Lower leg skin (tissue), 4 donors: Measurements from ENCODE around the gene VSIG10. TPM values are rescaled to one million over a fixed set of nuclear protein-coding genes. Genes with fewer than 3 reads are reported as not detected.

Experiments
- DNase-seq, 2 donors: peaks; one replicate each; pipeline ENCODE4 v3.0.0-alpha.2; 2019; ENCODE audit warnings: low spot score in 2 of 2
- H3K4me3 ChIP-seq: fragments of 200-600 bp; sonication (generic); 2 replicates; pipeline ENCODE4 v1.5.1; 2017; ENCODE audit warnings: mild to moderate bottlenecking, low read depth; ENCODE audit not compliant: poor library complexity, severe bottlenecking
- POLR2A ChIP-seq, 2 donors: fragments of 450-650 bp; IDR thresholded peaks; one replicate each; pipeline ENCODE4 v1.6.1; 2016 to 2017; ENCODE audit warnings: antibody characterized with exemption in 2 of 2, mild to moderate bottlenecking in 1 of 2, moderate library complexity in 1 of 2
- WGBS, 2 donors: methylation state at CpG; one replicate each; pipeline ENCODE4 v1.1.5; 2018; 5-methylcytosine and 5-hydroxymethylcytosine counted together
- intact Hi-C: fragments of 100-400 bp; cut with DNase I; formaldehyde crosslinking; loops from one replicate; pipeline ENCODE4 v1.15.0; 2023; ENCODE audit warnings: low total_unique reads
- total RNA-seq, 4 donors: library from RNA; depleted of rRNA; stranded (reverse); fragments of >200 nt; gene quantifications; one replicate each; pipeline ENCODE4 v1.1.0, GENCODE V29; 2016
- TF ChIP-seq, protein P1 (sequence below), 3 donors: fragments of 450-650 bp; IDR thresholded peaks; one replicate each; pipeline ENCODE4 v1.5.1; 2016; ENCODE audit warnings: antibody characterized with exemption in 3 of 3, mild to moderate bottlenecking in 3 of 3, moderate library complexity in 2 of 3

The VSIG10 gene
- total RNA-seq, 4 donors from 2014 or later: 17.1 to 40.1 (median 29.4) TPM

DNA sequence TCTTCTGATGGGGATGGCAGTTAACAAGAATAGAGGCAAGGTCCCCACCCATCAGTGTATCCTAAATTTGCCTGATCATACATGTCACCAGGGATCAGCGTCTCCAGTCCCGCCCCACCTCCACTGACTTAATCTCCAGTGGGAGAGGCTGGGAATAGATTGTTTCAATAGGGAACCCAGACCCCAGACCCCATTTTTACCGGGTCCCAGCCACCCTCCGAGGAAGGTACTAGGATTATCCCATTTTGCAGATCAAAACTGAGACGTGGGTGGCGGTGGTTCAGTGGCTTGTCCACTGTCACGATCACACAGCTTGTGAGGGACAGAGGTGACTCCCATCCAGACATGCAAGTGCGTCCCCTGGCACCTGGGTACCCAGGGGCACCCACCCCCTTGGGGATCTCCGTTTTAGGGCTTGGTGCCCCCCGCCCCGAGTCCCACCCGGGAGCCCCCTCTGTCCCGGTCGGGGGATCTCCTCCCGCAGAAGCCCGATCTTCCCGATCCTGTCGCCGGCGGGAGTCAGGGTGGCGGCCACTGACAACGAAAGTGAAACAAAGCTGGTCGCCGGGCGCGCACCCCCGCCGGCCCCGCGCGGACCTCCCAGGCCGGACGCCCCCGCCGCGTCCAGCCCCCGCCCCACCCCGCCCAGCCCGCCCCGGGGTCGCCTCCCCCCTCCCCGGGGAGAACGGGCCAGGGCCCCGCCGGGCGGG is 43.4 kb downstream of the VSIG10 start:
- TF ChIP-seq, protein P1, sequence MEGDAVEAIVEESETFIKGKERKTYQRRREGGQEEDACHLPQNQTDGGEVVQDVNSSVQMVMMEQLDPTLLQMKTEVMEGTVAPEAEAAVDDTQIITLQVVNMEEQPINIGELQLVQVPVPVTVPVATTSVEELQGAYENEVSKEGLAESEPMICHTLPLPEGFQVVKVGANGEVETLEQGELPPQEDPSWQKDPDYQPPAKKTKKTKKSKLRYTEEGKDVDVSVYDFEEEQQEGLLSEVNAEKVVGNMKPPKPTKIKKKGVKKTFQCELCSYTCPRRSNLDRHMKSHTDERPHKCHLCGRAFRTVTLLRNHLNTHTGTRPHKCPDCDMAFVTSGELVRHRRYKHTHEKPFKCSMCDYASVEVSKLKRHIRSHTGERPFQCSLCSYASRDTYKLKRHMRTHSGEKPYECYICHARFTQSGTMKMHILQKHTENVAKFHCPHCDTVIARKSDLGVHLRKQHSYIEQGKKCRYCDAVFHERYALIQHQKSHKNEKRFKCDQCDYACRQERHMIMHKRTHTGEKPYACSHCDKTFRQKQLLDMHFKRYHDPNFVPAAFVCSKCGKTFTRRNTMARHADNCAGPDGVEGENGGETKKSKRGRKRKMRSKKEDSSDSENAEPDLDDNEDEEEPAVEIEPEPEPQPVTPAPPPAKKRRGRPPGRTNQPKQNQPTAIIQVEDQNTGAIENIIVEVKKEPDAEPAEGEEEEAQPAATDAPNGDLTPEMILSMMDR (IDR thresholded peaks at IDR 0.05): no peak
- TF ChIP-seq POLR2A (IDR thresholded peaks at IDR 0.05): no peak
- intact Hi-C loops: no loop called here
- WGBS, 2 donors: 0 to 3% methylated on average over 8 to 14 of the region's 46 CpGs
- peak; percentile 25 to 89 for DNase-seq
- peak overlapping the region; percentile 49 for H3K4me3 ChIP-seq

DNA sequence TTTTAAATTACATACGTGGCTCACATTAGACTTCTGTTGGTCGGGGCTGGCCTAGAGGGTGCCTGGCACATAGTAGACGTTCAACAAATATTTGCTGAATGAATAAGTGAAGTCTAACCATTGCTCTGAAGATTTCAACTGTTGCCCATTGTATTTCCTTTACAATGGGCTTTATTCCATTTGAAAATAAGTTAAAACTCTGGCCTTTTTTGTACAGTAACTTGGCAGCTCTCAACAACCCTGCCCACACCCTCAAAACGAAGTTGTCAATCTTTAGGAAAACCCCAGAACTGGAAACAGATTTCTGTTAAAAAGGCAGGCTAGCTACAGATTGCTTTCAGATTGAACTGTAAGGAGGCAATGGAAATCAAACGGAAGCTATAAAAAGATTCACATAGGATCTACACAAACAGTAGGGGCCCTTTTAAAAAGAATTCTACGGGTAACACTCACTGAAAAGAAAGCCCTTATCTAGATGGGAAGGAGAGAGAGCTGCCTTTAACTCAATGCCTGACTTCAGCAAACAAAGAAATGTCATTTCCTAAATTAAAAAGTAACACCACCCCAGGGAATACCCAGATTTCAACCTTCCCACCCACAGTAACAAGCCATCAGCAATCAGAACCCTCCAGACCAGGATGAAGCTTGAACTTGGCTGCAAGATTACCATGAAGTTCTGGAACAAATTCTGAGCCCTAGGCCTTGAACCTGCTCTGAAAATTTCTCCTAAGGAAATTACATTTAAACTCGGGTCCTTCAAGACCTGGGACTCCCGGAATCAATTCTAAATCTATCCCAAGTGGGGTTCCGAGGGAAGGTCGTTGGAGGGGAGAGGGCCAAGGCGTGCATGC is 44.2 kb downstream of the VSIG10 start:
- TF ChIP-seq, protein P1 (IDR thresholded peaks at IDR 0.05): no peak
- TF ChIP-seq POLR2A (IDR thresholded peaks at IDR 0.05): no peak
- peak overlapping the region; percentile 49 for H3K4me3 ChIP-seq
- WGBS, 2 donors: 12 to 15% methylated on average over 11 of the region's 11 CpGs
- no peak for DNase-seq
- intact Hi-C loops: no loop called here

DNA sequence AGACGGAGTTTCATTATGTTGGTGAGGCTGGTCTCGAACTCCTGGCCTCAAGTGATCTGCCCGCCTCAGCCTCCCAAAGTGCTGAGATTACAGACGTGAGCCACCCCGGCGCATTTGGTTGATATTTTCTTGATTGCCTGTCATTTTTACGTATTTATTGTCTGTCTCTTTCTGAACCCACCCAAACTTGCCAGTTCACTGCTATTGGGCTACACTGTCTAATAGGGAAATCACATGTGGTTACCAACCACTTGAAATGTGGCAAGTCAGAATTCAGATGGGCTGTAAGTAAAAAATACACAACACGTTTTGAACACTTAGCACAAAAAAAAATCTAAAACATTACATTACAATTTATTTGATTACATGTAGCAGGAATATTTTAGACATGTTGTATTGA is 44.9 kb downstream of the VSIG10 start:
- WGBS, 2 donors: 88 to 90% methylated on average over 8 of the region's 8 CpGs
- no peak overlapping the region for H3K4me3 ChIP-seq
- intact Hi-C loops: no loop called here
- peak in 1 of 2 donors; percentile 42 for DNase-seq
- TF ChIP-seq POLR2A (IDR thresholded peaks at IDR 0.05): no peak
- TF ChIP-seq, protein P1 (IDR thresholded peaks at IDR 0.05): no peak

DNA sequence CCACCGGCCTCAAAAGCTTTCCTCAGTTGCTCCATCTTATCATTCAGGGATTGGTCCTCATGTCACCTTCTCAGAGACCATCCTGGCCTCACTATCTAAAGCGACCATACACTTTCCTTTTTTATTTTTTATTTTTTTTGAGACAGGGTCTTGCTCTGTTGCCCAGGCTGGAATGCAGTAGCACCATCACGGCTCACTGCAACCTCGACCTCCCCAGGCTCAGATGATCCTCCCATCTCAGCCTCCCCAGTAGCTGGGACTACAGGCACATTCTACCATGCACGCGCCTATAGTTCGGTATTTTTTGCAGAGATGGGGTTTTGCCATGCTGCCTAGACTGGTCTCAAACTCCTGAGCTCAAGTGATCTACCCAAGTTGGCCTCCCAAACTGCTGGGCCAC is 45.6 kb downstream of the VSIG10 start:
- 88 to 97% methylated on average over 7 of the region's 7 CpGs for whole genome bisulfite sequencing, 2 donors
- DNase-seq: peak in 1 of 2 donors; percentile 69

DNA sequence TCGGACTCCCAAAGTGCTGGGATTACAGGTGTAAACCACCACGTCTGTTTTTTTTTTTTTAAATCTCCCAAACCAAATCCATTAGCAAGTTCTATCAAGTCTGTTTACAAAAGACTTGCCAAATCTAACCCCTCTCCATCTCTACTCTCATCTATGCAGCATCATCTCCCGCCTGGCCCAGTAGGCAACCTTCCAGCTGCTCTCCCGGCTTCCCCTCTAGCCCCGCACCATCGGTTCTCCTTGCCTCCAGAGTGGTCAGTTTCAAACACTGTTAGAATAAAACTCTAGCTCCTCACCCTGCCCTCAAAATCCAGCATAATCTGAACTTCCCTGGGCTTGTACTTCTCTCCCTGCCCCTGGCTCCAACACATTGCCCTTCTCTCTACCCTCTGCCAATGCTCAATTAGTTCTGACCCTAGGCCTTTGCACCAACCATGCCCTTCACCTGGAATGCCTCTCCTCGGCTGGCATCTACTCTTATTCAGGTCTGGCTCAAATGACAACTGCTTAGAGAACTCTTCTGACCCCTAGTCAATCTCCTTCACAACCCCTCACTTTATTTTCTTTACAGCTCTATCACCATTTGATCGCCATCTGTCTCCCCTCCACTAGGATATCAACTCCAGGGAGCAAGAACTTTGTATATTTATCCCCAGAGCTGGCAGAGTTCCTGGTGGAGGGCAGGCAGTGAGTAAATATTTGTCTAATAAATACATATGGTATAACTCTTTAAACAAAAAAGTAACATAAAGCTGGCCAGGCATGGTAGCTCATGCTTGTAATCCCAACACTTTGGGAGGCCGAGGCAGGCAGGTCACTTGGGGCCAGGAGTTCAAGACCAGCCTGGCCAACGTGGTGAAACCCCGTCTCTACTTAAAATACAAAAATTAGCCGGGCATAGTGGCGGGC is 47.7 kb downstream of the VSIG10 start:
- TF ChIP-seq POLR2A (IDR thresholded peaks at IDR 0.05): no peak
- TF ChIP-seq, protein P1 (IDR thresholded peaks at IDR 0.05): no peak
- 77 to 81% methylated on average over 13 of the region's 13 CpGs for WGBS, 2 donors
- H3K4me3 ChIP-seq: no peak overlapping the region
- peak in 1 of 2 donors; percentile 77 for DNase-seq
- intact Hi-C loops: no loop called here

More for the DNA sequence above, 45.6 kb downstream of the VSIG10 start:
- intact Hi-C loops: no loop called here
- TF ChIP-seq POLR2A (IDR thresholded peaks at IDR 0.05): no peak
- H3K4me3 ChIP-seq: no peak overlapping the region
